OCI-LY7 (cell line): ENCODE data around the gene CHML.

Experiments used
- EZH2phosphoT487 ChIP-seq: fragments of 200-600 bp; sonication (generic); IDR thresholded peaks from 2 replicates; pipeline ENCODE4 v1.6.1; 2018; ENCODE audit warnings: low read depth, borderline replicate concordance, mild to moderate bottlenecking, mixed run types, antibody characterized with exemption, low read length, moderate library complexity, mixed read lengths
- TF ChIP-seq, protein P1 (sequence below): fragments of 200-600 bp; sonication (generic); conservative IDR thresholded peaks from 2 replicates; pipeline ENCODE4 v1.5.1; 2014; ENCODE audit warnings: mild to moderate bottlenecking, antibody characterized with exemption, low read length, moderate library complexity, mixed read lengths

- TF ChIP-seq, protein P1, sequence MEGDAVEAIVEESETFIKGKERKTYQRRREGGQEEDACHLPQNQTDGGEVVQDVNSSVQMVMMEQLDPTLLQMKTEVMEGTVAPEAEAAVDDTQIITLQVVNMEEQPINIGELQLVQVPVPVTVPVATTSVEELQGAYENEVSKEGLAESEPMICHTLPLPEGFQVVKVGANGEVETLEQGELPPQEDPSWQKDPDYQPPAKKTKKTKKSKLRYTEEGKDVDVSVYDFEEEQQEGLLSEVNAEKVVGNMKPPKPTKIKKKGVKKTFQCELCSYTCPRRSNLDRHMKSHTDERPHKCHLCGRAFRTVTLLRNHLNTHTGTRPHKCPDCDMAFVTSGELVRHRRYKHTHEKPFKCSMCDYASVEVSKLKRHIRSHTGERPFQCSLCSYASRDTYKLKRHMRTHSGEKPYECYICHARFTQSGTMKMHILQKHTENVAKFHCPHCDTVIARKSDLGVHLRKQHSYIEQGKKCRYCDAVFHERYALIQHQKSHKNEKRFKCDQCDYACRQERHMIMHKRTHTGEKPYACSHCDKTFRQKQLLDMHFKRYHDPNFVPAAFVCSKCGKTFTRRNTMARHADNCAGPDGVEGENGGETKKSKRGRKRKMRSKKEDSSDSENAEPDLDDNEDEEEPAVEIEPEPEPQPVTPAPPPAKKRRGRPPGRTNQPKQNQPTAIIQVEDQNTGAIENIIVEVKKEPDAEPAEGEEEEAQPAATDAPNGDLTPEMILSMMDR = no peak
- TF ChIP-seq EZH2phosphoT487 = no peak
Observed at GRCh38 chr1:241654641-241655040, 14.5 kb upstream of the CHML start.
